Mammary epithelial cell (primary cell): ENCODE data around the gene PFKFB3.

Experiments
- CTCF ChIP-seq, 2 donors: IDR thresholded peaks in 1 of 2; conservative IDR thresholded peaks in 1 of 2; 2 replicates each; pipeline ENCODE4 v1.5.1; 2011 to 2012; ENCODE audit warnings: inconsistent platforms in 2 of 2, low read length in 2 of 2, mild to moderate bottlenecking in 2 of 2, control low read depth in 1 of 2, low read depth in 1 of 2; ENCODE audit not compliant: insufficient read depth in 1 of 2; ENCODE audit errors: extremely low read depth in 1 of 2
- EZH2 ChIP-seq: IDR thresholded peaks from 2 replicates; pipeline ENCODE4 v1.6.1; 2012; ENCODE audit warnings: low read length, inconsistent platforms, borderline replicate concordance

- TF ChIP-seq CTCF (conservative IDR thresholded peaks at IDR 0.05 in 1 of 2, IDR thresholded peaks at IDR 0.05 in 1 of 2; ENCODE audit: extremely low read depth in 1 of 2, insufficient read depth in 1 of 2, low read depth in 1 of 2, low read length in 2 of 2) = no peak
- TF ChIP-seq EZH2 = no peak
Observed at GRCh38 chr10:6195846-6196245, 6.9 kb upstream of the PFKFB3 start.
